Measurements from ENCODE around the gene MT1X.
A peak's percentile ranks its signal among the peaks of the same experiment; 100 is the strongest.

Gene MT1X

GRCh38 chr16:56681939-56682702, at the start of gene MT1X:
MT1X (plus strand) TSS chr16:56682470; CDS start chr16:56682541, 71 bp downstream.
- peak; percentile 77 for DNase-seq

GRCh38 chr16:56632848-56633365, 49.4 kb upstream of the MT1X start:
- DNase-seq: no peak

- DNase-seq: no peak
These were observed 48.7 kb upstream of the MT1X start for GRCh38 chr16:56633535-56633934.

GRCh38 chr16:56634715-56635440, 47.4 kb upstream of the MT1X start:
- no peak for DNase-seq

- no peak for DNase-seq
These were observed 46.8 kb upstream of the MT1X start for GRCh38 chr16:56635441-56635967.

GRCh38 chr16:56636616-56637413, 45.5 kb upstream of the MT1X start:
- no peak for DNase-seq

- DNase-seq: no peak
These were observed 44.2 kb upstream of the MT1X start, which contains the start of gene MT1A for GRCh38 chr16:56637814-56638750. MT1A (plus strand) TSS chr16:56638666; CDS start chr16:56638739, 73 bp downstream.

- DNase-seq: no peak
These were observed 43.2 kb upstream of the MT1X start for GRCh38 chr16:56639045-56639444.

- DNase-seq: no peak
These were observed 42.2 kb upstream of the MT1X start for GRCh38 chr16:56640076-56640475.

GRCh38 chr16:56641166-56641565, 41.1 kb upstream of the MT1X start:
- DNase-seq: no peak

GRCh38 chr16:56643080-56643778, 39.0 kb upstream of the MT1X start:
- DNase-seq: no peak

- DNase-seq: no peak
These were observed 38.4 kb upstream of the MT1X start for GRCh38 chr16:56643833-56644232.

- DNase-seq: no peak
These were observed 37.0 kb upstream of the MT1X start for GRCh38 chr16:56645311-56645710.

- DNase-seq: no peak
These were observed 36.4 kb upstream of the MT1X start for GRCh38 chr16:56645838-56646237.

- no peak for DNase-seq
These were observed 34.4 kb upstream of the MT1X start for GRCh38 chr16:56647641-56648431.

GRCh38 chr16:56649271-56649670, 33.0 kb upstream of the MT1X start:
- DNase-seq: no peak

GRCh38 chr16:56649820-56650219, 32.5 kb upstream of the MT1X start:
- no peak for DNase-seq

GRCh38 chr16:56651586-56651985, 30.7 kb upstream of the MT1X start, which contains the start of gene MT1B:
MT1B (plus strand) TSS chr16:56651886; CDS start chr16:56651954, 68 bp downstream.
- DNase-seq: no peak

- no peak for DNase-seq
These were observed 29.7 kb upstream of the MT1X start for GRCh38 chr16:56652600-56652999.

- no peak for DNase-seq
These were observed 29.1 kb upstream of the MT1X start for GRCh38 chr16:56653218-56653617.
